Stimulated activated CD4-positive, alpha-beta T cell treated with anti-CD3 and anti-CD28 coated beads, Interleukin-4, amount 100 ng/mL, for 24 hours (primary cell): ENCODE results near the gene PRR19.

Experiments
- DNase-seq: peaks from one replicate; pipeline ENCODE4 v3.0.0-alpha.2; 2020

PRR19 gene

DNA sequence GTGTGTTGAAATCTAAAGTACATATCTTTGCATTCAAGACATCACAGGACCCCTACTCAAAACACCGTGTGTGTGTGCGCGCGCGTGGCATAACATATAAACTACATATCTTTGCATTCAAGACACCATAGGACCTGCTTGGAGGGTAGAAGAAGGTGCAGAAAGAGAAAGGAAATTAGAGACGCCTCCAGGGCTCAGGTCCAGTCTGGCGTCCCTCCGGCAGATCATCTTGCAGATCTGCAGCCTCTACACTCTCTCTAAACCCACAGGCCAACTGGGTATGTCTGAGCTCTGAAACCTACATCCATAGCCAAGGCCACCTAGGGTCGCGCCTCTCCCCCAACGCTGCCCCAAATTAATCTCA is 1.2 kb downstream of the PRR19 start:
- no peak for DNase-seq

DNA sequence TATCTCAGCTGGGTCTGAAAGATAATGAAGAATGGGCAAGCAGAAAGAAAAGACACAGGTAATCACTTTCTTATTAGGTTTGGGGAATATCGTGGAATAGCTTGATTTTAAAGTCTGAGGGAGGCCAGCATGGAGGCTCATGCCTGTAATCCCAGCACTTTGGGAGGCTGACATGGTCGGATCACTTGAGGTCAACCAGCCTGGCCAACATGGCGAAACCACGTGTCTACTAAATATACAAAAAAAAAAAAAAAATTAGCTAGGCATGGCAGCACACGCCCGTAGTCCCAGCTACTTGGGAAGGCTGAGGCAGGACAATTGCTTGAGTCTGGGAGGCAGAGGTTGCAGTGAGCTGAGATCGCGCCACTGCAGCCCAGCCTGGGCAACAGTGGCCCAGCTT is 1.9 kb downstream of the PRR19 start:
- no peak for DNase-seq

DNA sequence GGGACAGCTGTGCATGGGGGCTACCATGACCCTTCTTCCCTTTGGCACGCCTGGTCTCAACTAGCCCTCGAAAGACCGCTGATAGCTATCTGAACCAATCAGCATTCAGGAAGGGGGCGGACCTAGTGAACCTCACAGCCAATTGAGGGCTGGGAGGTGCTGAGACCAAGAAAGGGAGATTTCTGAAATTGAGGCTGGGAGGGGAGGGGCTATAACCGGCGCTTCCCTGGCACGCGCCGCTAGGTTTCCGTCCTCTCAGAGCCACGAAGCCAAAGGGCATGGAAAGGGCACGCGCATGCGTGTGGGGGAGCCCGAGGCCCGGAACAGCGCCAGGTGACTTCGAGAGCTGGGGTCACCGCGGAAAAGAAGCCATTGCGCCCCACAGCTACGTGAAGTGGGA is 4.7 kb downstream of the PRR19 start:
- no peak for DNase-seq

DNA sequence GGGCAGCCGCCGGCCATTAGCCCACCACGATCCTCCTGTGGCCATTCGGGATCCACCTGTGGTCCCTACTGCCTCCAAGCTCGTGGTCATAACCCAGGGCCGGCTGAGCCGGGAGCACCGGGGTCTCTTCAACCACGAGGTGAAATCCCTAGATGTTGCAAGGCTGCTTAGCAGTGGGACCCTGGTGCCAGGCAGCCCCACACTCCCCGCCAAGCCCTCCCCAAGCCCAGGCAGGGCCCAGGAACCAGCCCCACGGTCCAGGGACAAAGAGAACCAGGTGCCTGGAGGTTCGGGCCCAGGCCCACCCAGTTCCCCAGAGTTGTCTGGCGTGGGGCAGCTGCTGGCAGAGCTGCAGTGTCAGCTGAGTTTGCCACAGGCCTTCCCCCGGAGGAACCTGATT is 7.8 kb downstream of the PRR19 start:
- DNase-seq: no peak

DNA sequence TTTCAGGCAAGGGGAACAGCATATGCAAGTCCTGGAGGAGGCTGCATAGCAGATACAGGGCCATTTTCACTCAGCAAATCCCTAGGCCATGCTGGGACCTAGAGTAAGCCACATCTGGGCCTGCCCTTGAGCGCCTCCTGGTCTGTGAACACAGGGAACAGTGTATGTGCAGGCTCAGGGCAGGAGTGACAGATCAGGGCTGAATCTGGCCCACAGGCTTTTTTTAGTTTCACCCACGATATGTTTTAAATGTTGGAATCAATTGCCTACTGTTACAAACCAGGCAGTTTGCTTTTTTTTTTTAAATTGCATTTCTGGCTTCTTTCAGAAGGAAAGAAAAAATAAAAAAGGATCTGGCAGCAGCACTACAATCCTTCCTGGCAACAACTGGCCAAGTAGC is 9.7 kb downstream of the PRR19 start:
- DNase-seq: no peak

DNA sequence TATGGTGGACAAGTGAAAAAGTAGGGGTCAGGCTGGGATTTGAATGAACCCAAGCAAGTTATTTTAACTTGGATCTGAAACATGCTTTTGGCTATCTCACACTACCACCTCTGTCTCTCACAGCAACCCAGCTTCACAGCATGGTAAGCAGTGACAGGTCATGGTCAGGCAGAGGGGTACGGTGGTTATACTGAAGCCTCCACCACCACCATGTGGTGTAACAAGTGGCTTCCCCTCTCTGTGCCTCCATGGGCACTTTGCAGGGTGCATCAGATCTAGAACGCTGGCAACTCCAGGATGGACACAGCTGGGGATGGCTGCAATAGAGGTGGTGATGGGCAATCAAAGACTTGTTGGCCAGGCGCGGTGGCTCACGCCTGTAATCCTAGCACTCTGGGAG is 10.4 kb downstream of the PRR19 start:
- no peak for DNase-seq

DNA sequence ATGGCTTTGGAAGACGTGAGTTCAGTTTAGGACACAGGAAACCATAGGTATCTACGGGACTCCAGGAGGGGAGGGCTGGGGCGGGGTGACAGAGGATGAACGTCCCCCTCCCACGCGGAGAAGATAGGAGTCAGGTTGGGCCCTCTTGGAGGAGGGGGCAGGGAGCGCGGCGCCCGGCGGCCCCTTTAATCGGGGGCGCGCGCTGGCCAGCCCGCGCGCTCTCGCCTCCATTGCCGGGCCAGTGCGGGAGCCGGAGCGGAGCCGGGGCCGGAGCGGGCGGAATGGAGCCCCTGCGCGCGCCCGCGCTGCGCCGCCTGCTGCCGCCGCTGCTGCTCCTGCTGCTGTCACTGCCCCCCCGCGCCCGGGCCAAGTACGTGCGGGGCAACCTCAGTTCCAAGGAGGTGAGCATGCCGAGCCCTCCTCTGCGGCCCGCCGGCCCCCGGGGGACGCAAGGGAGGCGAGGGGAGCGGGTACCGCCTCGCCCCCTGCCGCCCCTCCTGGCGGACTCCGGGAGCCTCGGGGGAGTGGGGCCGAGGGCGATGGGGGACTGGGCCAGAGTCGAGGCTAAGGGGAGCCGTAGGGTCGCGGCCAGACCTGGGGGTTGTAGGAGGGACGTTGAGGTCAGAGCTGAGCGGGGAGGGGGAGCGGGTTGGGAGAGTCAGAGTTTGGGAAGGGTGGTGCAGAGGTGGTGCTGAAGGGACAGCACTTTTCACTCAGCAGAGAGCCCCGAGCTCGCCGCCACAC is 11.3 kb downstream of the PRR19 start, which contains the start of gene TMEM145:
Gene TMEM145, plus strand, starts transcription at position 214 of the 744 bp plus-strand sequence. Its CDS starts 68 bp downstream, at position 282.
- peak; percentile 35 for DNase-seq

DNA sequence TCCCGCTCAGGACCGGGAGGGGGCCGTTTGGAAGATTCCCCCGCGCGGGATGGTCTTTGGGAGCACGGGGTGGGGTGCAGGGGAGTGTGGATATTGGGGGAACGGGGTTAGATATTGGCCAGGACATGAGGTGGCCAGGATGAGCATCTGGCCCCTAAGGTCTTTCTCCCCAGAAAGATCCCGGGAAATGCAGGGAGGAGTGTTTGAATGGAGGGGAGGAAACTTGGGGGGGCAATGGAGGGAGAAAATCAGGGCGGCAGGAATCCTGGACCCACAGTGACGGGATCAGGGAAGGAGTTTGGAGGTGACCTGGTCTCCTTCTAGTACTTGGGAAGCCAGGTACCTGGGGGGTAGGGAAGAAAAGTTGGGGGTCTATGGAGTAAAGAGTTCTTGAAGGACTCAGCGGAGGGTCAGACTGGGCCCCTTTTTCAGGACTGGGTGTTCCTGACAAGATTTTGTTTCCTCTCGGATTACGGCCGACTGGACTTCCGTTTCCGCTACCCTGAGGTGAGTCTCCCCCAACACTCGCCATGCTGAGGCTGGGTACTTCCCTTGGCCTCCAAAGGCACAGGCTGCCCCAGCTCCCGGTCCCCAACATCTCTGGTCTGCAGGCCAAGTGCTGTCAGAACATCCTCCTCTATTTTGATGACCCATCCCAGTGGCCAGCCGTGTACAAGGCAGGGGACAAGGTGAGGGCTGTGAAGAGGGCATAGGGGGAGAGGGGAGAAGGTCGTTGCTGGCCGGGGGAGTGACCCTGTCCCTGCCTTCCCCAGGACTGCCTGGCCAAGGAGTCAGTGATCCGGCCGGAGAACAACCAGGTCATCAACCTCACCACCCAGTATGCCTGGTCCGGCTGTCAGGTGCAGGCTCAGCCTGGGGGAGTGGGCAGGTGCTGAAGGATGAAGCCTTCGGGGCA is 12.2 kb downstream of the PRR19 start:
- DNase-seq: no peak

DNA sequence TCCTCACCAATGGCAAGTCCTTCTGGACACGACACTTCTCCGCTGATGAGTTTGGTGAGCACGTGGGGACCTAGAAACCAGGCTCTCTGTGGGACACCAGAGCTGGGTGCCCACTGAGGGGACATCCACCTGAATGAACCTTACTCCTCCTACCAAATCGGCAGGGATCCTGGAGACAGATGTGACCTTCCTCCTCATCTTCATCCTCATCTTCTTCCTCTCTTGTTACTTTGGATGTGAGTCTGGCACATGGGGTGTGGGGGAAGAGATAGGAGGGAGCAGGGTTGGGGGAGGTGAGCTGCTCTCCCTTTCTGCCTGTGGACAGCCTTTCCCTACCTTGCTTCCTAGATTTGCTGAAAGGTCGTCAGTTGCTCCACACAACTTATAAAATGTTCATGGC is 13.1 kb downstream of the PRR19 start:
- DNase-seq: no peak

DNA sequence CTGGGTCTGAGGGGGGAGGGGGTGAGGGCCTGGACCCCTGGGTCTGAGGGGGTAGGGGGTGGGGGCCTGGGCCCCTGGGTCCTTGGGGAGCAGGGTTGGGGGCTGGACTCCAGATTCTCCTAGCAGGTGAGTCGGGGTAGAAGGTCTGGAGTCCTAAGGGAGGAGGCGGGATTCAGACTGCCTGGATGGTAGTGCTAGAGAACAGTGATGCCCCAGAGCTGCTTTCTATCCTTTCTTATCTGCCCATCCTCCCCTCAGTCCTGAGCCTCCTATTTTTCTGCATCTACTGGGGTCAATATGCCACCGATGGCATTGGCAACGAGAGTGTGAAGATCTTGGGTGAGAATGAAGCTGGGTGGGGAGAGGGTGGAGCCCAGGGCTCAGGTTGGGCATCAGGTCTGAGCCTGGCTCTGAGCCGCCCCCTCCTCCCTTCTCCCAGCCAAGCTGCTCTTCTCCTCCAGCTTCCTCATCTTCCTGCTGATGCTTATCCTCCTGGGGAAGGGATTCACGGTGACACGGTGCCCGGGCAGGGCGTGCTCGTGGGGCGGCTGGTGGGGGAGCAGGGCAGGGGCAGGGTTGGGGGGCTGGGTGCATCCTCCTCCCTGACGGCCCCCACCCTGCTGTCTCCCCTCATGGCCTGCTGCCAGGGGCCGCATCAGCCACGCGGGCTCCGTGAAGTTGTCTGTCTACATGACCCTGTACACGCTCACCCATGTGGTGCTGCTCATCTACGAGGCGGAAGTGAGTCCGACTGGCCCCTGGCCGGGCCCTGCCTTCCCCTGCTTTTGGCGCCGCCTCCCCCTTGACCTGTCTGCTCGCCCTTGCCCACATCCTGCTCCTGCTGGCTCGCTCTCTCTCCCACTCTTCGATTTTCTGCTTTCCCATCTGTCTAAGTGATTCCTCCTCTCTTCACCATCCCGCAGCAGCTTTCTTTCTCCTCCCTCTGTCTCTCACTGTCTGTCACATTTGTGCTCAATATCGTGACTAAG is 14.6 kb downstream of the PRR19 start:
- DNase-seq: no peak

DNA sequence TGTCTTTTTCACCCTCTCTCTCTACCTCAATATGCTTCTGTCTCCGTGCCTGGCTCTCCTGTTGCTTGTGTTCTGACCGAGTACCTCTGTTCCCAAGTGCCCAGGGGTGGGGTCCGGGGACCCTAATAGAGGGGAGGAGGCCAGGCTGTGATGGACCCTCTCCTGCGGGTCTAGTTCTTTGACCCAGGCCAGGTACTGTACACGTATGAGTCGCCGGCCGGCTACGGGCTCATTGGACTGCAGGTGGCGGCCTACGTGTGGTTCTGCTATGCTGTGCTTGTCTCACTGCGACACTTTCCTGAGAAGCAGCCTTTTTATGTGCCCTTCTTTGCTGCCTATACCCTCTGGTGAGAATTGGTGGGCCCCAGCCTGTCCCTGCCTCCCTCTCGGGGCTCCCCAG is 15.6 kb downstream of the PRR19 start:
- no peak for DNase-seq

DNA sequence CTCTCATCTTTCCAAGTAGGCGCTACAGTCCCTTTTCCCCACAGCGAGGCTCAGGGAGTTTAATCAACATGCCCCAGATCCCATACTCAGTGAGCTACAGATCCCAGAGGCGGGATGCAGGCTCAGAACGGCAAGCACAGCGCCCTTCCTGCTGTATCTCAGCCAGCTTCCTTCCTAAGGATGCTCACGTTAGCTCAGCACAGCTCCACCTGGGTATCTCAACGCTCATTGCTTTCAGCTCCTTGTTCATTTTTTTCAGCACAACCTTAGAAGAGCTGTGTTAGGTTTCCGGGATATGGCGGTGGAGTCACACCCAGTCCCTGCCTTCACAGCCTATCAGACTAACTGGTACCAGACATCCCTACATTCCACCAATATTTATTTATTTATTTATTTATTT is 20.4 kb downstream of the PRR19 start:
- no peak for DNase-seq

DNA sequence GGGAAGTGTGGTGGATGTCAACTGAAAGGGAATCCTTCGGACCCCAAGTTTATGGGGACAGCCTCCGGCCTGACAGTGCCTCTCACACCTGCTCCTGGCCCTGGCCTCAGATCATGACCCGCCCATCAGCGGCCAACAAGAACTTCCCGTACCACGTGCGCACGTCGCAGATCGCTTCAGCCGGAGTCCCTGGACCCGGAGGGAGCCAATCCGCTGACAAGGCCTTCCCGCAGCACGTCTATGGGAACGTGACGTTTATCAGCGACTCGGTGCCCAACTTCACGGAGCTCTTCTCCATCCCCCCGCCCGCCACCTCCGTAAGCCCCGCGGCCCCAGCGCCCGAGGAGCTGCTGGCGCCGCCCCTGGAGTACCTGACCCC is 21.5 kb downstream of the PRR19 start:
- no peak for DNase-seq

DNA sequence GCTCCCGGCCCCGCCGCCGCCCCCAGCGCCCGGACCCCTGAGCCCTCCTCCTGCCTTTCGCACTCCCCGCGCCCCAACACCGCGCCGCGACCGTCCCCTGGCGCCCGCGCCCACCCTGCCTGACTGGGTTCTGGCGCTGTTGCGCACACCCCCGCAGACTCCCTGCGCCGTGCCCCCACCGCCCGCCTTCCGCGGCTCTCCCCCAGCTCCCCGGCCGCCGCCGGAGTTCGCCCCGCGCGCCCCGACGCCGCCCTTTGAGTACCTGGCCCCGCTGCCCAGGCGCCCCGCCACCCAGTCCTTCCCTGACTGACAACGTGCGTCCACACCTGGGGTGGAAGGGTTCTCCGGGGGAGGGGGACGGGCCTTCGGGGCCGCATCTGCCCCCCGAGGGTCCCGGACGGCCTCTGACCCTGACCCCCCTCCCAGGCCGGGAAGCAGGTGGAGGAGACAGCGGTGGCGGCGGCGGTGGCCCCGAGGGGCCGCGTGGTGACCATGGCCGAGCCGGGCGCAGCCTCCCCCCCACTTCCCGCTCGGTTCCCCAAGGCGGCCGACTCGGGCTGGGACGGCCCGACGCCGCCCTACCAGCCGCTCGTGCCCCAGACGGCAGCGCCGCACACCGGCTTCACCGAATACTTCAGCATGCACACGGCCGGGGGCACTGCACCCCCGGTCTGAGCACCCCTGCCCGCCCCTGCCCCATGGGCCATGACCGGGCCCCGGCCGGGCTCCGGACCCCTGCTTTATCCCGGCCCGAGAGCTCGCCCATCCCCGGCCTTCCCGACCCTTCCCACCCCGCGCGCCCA is 22.1 kb downstream of the PRR19 start:
- DNase-seq: no peak

DNA sequence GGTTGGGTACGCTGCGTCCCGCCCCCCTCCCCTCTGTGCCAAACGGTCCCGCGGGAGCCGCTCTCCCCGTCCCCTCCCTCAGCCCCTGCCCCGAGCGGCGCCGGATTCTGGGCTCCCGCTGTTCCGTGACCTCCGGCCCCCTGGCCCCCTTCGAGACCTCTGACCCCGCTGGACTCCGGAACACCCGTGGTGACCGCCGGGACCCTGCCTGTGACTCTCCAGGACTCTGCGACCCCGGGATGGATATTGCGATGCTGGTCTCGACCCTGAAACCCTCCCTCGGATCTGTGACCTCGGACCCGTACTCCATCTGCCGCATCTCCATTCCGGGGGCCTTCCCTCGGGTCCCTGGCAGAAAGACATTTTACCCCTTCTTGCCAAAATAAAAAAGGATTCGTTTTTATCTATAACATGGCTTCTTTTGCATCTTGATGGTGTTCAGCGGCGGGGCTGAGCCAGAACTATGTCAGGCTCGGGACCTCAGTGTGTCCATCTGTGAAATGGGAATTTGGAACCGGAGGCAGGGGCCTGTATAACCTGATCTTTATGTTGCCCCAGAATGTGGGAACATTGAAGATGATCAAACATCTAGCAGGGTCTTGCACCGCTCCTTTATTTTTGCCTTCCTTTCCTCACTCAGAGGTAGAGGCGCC is 22.8 kb downstream of the PRR19 start:
- DNase-seq: no peak

DNA sequence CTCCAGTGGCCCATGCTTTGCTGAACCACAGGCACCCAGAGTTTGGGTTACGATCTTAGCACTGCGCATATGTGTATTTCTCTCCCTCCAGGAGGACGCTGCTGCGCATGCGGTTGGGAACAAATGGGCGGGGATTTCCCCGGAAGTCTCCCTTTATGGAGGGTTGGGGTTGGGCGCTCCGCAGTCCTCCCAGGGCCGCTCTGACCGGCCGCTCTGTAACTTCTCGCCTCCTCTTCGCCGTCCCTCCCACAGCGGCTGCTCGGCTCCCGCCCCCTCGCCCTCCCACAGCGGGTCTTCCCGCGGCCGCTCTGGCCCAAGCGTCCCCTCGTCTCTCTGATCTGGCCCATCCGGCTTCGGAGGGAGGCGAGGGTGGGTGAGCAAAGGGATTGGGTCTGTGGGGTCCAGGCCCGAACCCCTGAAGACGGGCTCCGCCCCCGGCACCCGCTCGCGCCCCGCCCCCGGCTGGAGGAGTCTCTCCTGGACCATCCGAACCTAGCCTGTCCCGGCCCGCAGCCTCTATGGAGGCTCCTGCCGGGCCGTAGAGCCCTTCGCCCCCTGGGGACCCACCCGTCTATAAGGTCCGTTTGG is 23.5 kb downstream of the PRR19 start, which contains the start of gene MEGF8:
Gene MEGF8, plus strand, starts transcription at position 328 of the 588 bp plus-strand sequence. CDS start 609 bp downstream, outside the sequence.
- peak; percentile 99 for DNase-seq

DNA sequence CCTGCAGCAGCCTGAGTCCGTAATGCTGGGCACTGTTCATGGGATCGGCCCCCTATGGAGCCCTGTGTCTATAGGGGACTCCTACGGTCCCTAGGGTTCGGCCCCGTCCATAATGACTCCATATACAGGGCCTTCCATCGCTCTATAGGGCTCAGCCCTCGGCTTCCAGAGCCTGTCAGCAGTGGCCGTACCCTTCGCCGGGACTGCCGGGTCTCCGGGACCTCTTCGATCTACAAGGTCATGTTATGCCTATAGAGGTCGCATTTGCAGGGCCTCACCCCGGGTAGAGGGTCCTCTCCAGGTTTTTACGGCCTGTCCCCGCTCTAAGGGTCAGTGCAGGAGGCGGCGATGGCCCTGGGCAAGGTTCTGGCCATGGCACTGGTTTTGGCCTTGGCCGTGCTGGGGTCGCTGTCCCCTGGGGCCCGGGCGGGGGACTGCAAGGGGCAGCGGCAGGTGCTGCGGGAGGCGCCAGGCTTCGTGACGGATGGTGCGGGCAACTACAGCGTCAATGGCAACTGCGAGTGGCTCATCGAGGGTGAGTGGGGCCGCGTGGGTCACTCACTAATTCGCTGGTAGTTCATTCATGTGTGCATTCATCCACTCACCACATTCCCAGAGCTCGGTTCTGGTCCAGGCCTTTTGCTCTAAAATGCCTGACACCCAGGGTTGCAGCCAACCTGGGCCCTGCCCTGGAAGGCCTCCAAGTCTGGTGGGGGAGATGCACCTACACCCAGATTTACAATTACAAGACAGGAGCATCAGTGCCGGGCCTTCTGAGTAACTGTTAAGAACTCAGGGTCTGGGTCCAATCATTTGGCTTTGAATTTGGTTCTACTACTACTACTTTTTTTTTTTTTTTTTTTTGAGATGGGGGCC is 24.2 kb downstream of the PRR19 start:
- no peak for DNase-seq

DNA sequence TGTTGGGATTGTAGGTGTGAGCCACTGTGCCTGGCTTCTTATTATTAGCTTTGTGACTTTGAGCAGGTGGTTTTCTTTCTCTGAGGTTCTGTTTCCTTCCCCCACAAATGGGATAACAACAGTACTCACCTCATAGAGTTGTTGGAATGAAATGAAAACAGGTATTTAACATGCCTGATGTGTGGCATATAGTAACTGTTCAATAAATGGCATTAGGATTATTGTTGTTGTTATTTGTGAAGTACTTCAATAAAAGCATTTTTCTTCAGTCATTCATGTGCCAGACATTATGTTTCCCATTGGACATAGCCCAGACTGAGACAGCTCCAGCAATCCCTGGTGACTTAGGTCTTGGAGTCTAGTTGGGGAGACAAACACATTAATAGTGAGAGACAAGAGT is 25.0 kb downstream of the PRR19 start:
- DNase-seq: no peak

DNA sequence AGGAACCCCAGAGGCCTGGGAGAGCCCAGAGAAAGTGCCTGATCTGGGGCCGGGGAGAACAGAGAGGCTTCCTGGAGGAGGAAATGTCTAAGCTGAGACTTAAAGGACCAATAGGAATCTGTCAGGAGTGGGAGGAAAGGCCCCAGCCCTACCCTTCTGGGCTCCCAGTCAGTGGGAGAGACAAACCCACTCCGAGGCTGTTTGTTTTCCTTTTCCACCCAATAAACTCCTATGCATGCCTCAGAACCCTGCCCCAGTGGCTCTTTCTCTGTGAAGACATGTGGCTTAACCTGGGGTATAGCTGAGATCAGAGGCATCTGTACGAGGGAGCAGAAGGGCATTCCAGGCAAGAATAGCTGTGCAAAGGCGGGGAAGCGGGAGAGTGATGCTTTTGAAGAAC is 25.4 kb downstream of the PRR19 start:
- DNase-seq: no peak

DNA sequence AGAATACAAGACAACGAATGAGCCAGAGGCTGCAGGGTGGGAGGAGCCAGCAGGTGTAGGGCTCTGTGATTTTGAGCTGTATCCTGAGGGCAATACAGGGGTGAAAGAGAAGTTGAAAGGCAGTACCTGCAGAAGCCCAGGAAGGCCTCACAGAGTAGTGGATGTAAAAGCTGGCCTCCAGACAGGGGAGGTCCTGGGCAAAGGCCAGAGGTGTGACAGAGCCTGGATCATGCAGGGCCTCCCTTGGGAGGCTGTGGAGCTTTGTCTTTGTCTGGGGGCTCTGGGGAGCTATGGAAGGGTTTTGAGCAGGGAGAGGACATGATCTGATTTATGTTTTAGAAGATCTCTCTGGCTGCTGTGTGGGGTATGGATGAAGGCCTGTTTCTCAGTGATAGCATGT is 26.2 kb downstream of the PRR19 start:
- DNase-seq: no peak
